ENCODE measurements around the gene EPHA10. TPM values are rescaled to one million over a fixed set of nuclear protein-coding genes. Genes with fewer than 3 reads are reported as not detected.
"Not testable (repeated sequence)": the region's sequence is repeated elsewhere in the genome, so short reads cannot be mapped to it uniquely, and the experiment has no call there.

EPHA10 gene
- total RNA-seq, 1 experiment from 2014 or later = not detected

DNA sequence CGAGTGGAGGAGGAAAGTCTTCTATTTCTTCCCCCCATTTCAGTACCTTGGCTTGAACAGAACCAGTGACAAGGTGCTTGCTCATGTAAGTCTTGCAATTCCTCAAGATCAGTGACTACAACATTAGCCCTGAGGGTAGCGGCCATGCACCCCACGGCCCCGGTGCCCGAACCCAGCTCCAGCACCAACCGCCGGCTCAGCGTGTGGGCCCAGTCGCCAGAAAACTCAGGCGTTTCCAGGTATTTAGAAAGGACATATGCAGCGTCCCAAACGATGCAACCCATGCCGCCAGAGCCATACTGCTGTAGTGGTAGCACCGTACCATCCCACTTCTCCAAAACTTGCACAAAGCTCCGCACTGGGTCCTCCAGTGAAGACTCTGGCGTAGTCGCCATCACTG is 17.6 kb upstream of the EPHA10 start:
- DNase-seq = no peak
- no peaks in the 10 kb centered on the region for H3K27me3 ChIP-seq (ENCODE audit: low read length)
- no peaks in the 10 kb centered on the region for H3K36me3 ChIP-seq (ENCODE audit: insufficient read depth, low read length)
- no peaks in the 10 kb centered on the region for H3K9me2 ChIP-seq (replicated peaks; ENCODE audit: insufficient read depth, low read length)
- H3K4me1 ChIP-seq (ENCODE audit: low read length) = peaks cover 6% of the 10 kb centered on the region
- no peaks in the 10 kb centered on the region for H3K79me2 ChIP-seq (ENCODE audit: low read length)
- H3K9me3 ChIP-seq (ENCODE audit: low read length) = no peaks in the 10 kb centered on the region
- H3K4me2 ChIP-seq (ENCODE audit: low read depth, low read length, poor library complexity, severe bottlenecking) = no peak overlapping the region
- H3K27ac ChIP-seq (ENCODE audit: low read length) = no peak overlapping the region
- no peaks in the 10 kb centered on the region for H4K20me1 ChIP-seq (ENCODE audit: insufficient read depth, low read depth, low read length)
- no peak overlapping the region for H2AFZ ChIP-seq (ENCODE audit: low read length)
- H3K9ac ChIP-seq (ENCODE audit: low read length) = no peak overlapping the region
- H3K4me3 ChIP-seq (ENCODE audit: low read length) = no peak overlapping the region

GRCh38 chr1:37778654-37779053 is 13.7 kb upstream of the EPHA10 start:
- Histone ChIP-seq H3K9me3 (ENCODE audit: low read length) (no peaks in the 10 kb centered on the region), H2AFZ (ENCODE audit: low read length) (no peak overlapping the region), H3K4me3 (ENCODE audit: low read length) (no peak overlapping the region), H3K9me2 (replicated peaks; ENCODE audit: insufficient read depth, low read length) (no peaks in the 10 kb centered on the region), H3K9ac (ENCODE audit: low read length) (no peak overlapping the region), H3K27ac (ENCODE audit: low read length) (no peak overlapping the region), H4K20me1 (ENCODE audit: insufficient read depth, low read depth, low read length) (no peaks in the 10 kb centered on the region), H3K4me2 (ENCODE audit: low read depth, low read length, poor library complexity, severe bottlenecking) (no peak overlapping the region), H3K4me1 (ENCODE audit: low read length) (peaks cover 6% of the 10 kb centered on the region), H3K27me3 (ENCODE audit: low read length) (no peaks in the 10 kb centered on the region), H3K36me3 (ENCODE audit: insufficient read depth, low read length) (no peaks in the 10 kb centered on the region), H3K79me2 (ENCODE audit: low read length) (no peaks in the 10 kb centered on the region)
- no peak for DNase-seq

GRCh38 chr1:37776946-37777516 is 12.1 kb upstream of the EPHA10 start:
- no peaks in the 10 kb centered on the region for H3K9me2 ChIP-seq (replicated peaks; ENCODE audit: insufficient read depth, low read length)
- no peak overlapping the region for H3K27ac ChIP-seq (ENCODE audit: low read length)
- no peak overlapping the region for H3K4me2 ChIP-seq (ENCODE audit: low read depth, low read length, poor library complexity, severe bottlenecking)
- DNase-seq = no peak
- H3K4me1 ChIP-seq (ENCODE audit: low read length) = peaks cover 6% of the 10 kb centered on the region
- no peaks in the 10 kb centered on the region for H3K27me3 ChIP-seq (ENCODE audit: low read length)
- H3K4me3 ChIP-seq (ENCODE audit: low read length) = no peak overlapping the region
- H2AFZ ChIP-seq (ENCODE audit: low read length) = no peak overlapping the region
- H3K9me3 ChIP-seq (ENCODE audit: low read length) = no peaks in the 10 kb centered on the region
- no peaks in the 10 kb centered on the region for H3K36me3 ChIP-seq (ENCODE audit: insufficient read depth, low read length)
- no peaks in the 10 kb centered on the region for H3K79me2 ChIP-seq (ENCODE audit: low read length)
- no peaks in the 10 kb centered on the region for H4K20me1 ChIP-seq (ENCODE audit: insufficient read depth, low read depth, low read length)
- H3K9ac ChIP-seq (ENCODE audit: low read length) = no peak overlapping the region

- not testable (repeated sequence) for H3K4me3 ChIP-seq (ENCODE audit: low read length); H4K20me1 ChIP-seq (ENCODE audit: insufficient read depth, low read depth, low read length); DNase-seq; H3K79me2 ChIP-seq (ENCODE audit: low read length); H2AFZ ChIP-seq (ENCODE audit: low read length); H3K27me3 ChIP-seq (ENCODE audit: low read length); H3K9me2 ChIP-seq (replicated peaks; ENCODE audit: insufficient read depth, low read length); H3K4me2 ChIP-seq (ENCODE audit: low read depth, low read length, poor library complexity, severe bottlenecking); H3K36me3 ChIP-seq (ENCODE audit: insufficient read depth, low read length); H3K9me3 ChIP-seq (ENCODE audit: low read length); H3K9ac ChIP-seq (ENCODE audit: low read length); H3K27ac ChIP-seq (ENCODE audit: low read length)
- H3K4me1 ChIP-seq (ENCODE audit: low read length) = peaks cover 11% of the 10 kb centered on the region
Measured at GRCh38 chr1:37771440-37771839, 6.5 kb upstream of the EPHA10 start.

DNA sequence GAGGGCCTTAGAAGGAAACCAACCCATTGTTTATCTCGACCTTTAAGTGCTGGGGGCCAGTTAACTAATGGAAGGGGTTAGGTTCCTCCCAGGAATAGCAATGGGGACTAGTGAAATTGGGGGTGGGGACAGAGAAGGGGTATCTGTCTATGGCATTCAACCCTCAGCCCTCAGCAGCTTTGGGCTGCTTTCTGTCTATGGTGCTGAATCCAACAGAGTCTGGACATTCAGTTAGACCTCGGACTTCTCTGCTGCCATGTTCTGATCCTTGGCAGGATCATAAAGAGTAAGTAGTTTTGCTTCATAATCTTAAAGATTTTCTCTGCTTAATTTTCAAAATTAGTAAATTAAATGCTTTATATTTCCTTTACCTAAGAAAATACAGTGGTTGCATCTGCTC is 2.6 kb upstream of the EPHA10 start:
- Histone ChIP-seq H3K27ac (ENCODE audit: low read length) (no peak overlapping the region), H3K27me3 (ENCODE audit: low read length) (no peaks in the 10 kb centered on the region), H3K9ac (ENCODE audit: low read length) (no peak overlapping the region), H3K4me1 (ENCODE audit: low read length) (peaks cover 19% of the 10 kb centered on the region), H3K9me2 (replicated peaks; ENCODE audit: insufficient read depth, low read length) (no peaks in the 10 kb centered on the region), H4K20me1 (ENCODE audit: insufficient read depth, low read depth, low read length) (no peaks in the 10 kb centered on the region), H2AFZ (ENCODE audit: low read length) (no peak overlapping the region), H3K4me3 (ENCODE audit: low read length) (no peak overlapping the region), H3K79me2 (ENCODE audit: low read length) (no peaks in the 10 kb centered on the region), H3K4me2 (ENCODE audit: low read depth, low read length, poor library complexity, severe bottlenecking) (peak overlapping the region; percentile 50), H3K9me3 (ENCODE audit: low read length) (no peaks in the 10 kb centered on the region), H3K36me3 (ENCODE audit: insufficient read depth, low read length) (no peaks in the 10 kb centered on the region)
- no peak for DNase-seq

- Histone ChIP-seq H4K20me1 (ENCODE audit: insufficient read depth, low read depth, low read length) (no peaks in the 10 kb centered on the region), H3K27ac (ENCODE audit: low read length) (no peak overlapping the region), H3K36me3 (ENCODE audit: insufficient read depth, low read length) (no peaks in the 10 kb centered on the region), H3K9me3 (ENCODE audit: low read length) (no peaks in the 10 kb centered on the region), H2AFZ (ENCODE audit: low read length) (no peak overlapping the region), H3K4me2 (ENCODE audit: low read depth, low read length, poor library complexity, severe bottlenecking) (peak overlapping the region; percentile 50), H3K9ac (ENCODE audit: low read length) (peak overlapping the region; percentile 24; the same call in 1 of the 2 replicates), H3K79me2 (ENCODE audit: low read length) (no peaks in the 10 kb centered on the region), H3K4me3 (ENCODE audit: low read length) (peak overlapping the region; percentile 13; the same call in 1 of the 2 replicates), H3K27me3 (ENCODE audit: low read length) (no peaks in the 10 kb centered on the region), H3K4me1 (ENCODE audit: low read length) (peaks cover 19% of the 10 kb centered on the region), H3K9me2 (replicated peaks; ENCODE audit: insufficient read depth, low read length) (no peaks in the 10 kb centered on the region)
- peak; percentile 77 for DNase-seq
Measured at GRCh38 chr1:37765916-37766664, 1.2 kb upstream of the EPHA10 start.

- no peaks in the 10 kb centered on the region for H3K27me3 ChIP-seq (ENCODE audit: low read length)
- H3K36me3 ChIP-seq (ENCODE audit: insufficient read depth, low read length) = no peaks in the 10 kb centered on the region
- no peak overlapping the region for H3K4me3 ChIP-seq (ENCODE audit: low read length)
- no peak overlapping the region for H3K9ac ChIP-seq (ENCODE audit: low read length)
- H4K20me1 ChIP-seq (ENCODE audit: insufficient read depth, low read depth, low read length) = no peaks in the 10 kb centered on the region
- peak; percentile 57 for DNase-seq
- H3K27ac ChIP-seq (ENCODE audit: low read length) = no peak overlapping the region
- no peak overlapping the region for H3K4me2 ChIP-seq (ENCODE audit: low read depth, low read length, poor library complexity, severe bottlenecking)
- no peak overlapping the region for H2AFZ ChIP-seq (ENCODE audit: low read length)
- H3K9me3 ChIP-seq (ENCODE audit: low read length) = no peaks in the 10 kb centered on the region
- peaks cover 19% of the 10 kb centered on the region for H3K4me1 ChIP-seq (ENCODE audit: low read length)
- H3K9me2 ChIP-seq (replicated peaks; ENCODE audit: insufficient read depth, low read length) = no peaks in the 10 kb centered on the region
- no peaks in the 10 kb centered on the region for H3K79me2 ChIP-seq (ENCODE audit: low read length)
Measured at GRCh38 chr1:37764414-37764825, 500 bp downstream of the EPHA10 start.

DNA sequence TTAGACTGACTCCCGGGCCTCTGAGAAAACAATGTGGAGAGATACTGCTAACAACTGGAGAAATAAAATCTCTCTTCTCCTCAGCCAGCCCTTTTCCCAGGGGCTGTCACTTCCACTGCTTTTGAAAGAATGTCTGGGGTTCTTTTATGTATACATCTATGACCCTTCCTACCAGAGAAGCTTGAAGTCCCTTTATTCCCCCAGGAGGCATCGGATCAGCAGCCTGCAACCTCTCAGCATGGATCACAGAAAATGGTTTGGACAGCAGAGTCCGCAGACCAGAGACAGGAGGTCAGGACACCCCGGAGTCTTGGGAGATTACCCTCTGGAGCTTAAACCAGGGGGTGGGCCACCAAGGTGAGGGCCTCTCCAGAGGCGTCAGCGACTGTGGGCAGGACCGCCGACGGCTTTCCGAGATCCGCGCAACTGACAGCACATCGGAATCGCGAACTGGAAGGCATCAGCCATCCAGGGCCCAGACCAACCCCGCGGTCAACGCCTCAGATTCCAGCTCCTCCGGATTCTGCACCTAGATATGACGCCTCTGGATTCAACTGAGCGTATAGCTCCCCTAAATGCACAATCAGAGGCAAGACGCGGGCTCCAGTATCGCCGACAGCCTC is 1.0 kb downstream of the EPHA10 start:
- no peaks in the 10 kb centered on the region for H3K27me3 ChIP-seq (ENCODE audit: low read length)
- no peak overlapping the region for H3K9ac ChIP-seq (ENCODE audit: low read length)
- no peaks in the 10 kb centered on the region for H3K9me3 ChIP-seq (ENCODE audit: low read length)
- no peaks in the 10 kb centered on the region for H4K20me1 ChIP-seq (ENCODE audit: insufficient read depth, low read depth, low read length)
- H3K79me2 ChIP-seq (ENCODE audit: low read length) = no peaks in the 10 kb centered on the region
- peaks cover 19% of the 10 kb centered on the region for H3K4me1 ChIP-seq (ENCODE audit: low read length)
- H3K4me2 ChIP-seq (ENCODE audit: low read depth, low read length, poor library complexity, severe bottlenecking) = no peak overlapping the region
- H3K36me3 ChIP-seq (ENCODE audit: insufficient read depth, low read length) = no peaks in the 10 kb centered on the region
- H3K27ac ChIP-seq (ENCODE audit: low read length) = no peak overlapping the region
- H3K9me2 ChIP-seq (replicated peaks; ENCODE audit: insufficient read depth, low read length) = no peaks in the 10 kb centered on the region
- H2AFZ ChIP-seq (ENCODE audit: low read length) = no peak overlapping the region
- no peak for DNase-seq
- H3K4me3 ChIP-seq (ENCODE audit: low read length) = no peak overlapping the region

Measured in Karpas-422 (cell line).